ENCODE measurements around the gene KCNA10. TPM values are rescaled to one million over a fixed set of nuclear protein-coding genes. Genes with fewer than 3 reads are reported as not detected.

KCNA10 gene
- polyA plus RNA-seq, 1 donor (not counting 4 experiments of a cell fraction or from before 2014, with no cell fraction given) = not detected

- DNase-seq (ENCODE audit: low read depth, low spot score) (no peak), FAIRE-seq (no peak)
- H3K9me1 ChIP-seq (ENCODE audit: control insufficient read depth, extremely low read depth, insufficient read depth, low read length) = no peaks in the 10 kb centered on the region
- no peak overlapping the region for H3K4me3 ChIP-seq (ENCODE audit: control insufficient read depth in 2 of 3, extremely low read depth in 1 of 3, insufficient read depth in 2 of 3, low read depth in 1 of 3, low read length in 3 of 3)
- H4K20me1 ChIP-seq (ENCODE audit: control insufficient read depth, extremely low read depth, insufficient read depth, low read length) = no peaks in the 10 kb centered on the region
- H3K9me3 ChIP-seq (ENCODE audit: control insufficient read depth, low read depth, low read length) = no peaks in the 10 kb centered on the region
- H3K79me2 ChIP-seq (ENCODE audit: control insufficient read depth, insufficient read depth, low read length) = no peaks in the 10 kb centered on the region
- H3K4me2 ChIP-seq (ENCODE audit: control insufficient read depth, extremely low read depth, insufficient read depth, low read depth, low read length) = peak overlapping the region; percentile 47
- H3K4me1 ChIP-seq (ENCODE audit: control insufficient read depth, extremely low read depth, insufficient read depth, low read length) = peaks cover 38% of the 10 kb centered on the region
- no peaks in the 10 kb centered on the region for H3K27me3 ChIP-seq (ENCODE audit: control insufficient read depth, extremely low read depth, insufficient read depth, low read length)
- H2AFZ ChIP-seq (ENCODE audit: control insufficient read depth, low read length) = no peak overlapping the region
- dilution Hi-C loops (cut with MboI; ENCODE audit: extremely low pct_ligation_motif_present, low sequenced_read_pairs) = no loop called here
- H3K36me3 ChIP-seq (ENCODE audit: control insufficient read depth in 2 of 2, extremely low read depth in 1 of 2, insufficient read depth in 2 of 2, low read length in 2 of 2) = no peaks in the 10 kb centered on the region
- H3K9ac ChIP-seq (ENCODE audit: control insufficient read depth, extremely low read depth, insufficient read depth, low read length) = no peak overlapping the region
- no peak overlapping the region for H3K27ac ChIP-seq (ENCODE audit: control insufficient read depth, insufficient read depth, low read length)
- TF ChIP-seq EZH2 (IDR thresholded peaks at IDR 0.05; ENCODE audit: low read length) = no peak
- TF ChIP-seq, protein P1, sequence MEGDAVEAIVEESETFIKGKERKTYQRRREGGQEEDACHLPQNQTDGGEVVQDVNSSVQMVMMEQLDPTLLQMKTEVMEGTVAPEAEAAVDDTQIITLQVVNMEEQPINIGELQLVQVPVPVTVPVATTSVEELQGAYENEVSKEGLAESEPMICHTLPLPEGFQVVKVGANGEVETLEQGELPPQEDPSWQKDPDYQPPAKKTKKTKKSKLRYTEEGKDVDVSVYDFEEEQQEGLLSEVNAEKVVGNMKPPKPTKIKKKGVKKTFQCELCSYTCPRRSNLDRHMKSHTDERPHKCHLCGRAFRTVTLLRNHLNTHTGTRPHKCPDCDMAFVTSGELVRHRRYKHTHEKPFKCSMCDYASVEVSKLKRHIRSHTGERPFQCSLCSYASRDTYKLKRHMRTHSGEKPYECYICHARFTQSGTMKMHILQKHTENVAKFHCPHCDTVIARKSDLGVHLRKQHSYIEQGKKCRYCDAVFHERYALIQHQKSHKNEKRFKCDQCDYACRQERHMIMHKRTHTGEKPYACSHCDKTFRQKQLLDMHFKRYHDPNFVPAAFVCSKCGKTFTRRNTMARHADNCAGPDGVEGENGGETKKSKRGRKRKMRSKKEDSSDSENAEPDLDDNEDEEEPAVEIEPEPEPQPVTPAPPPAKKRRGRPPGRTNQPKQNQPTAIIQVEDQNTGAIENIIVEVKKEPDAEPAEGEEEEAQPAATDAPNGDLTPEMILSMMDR (optimal IDR thresholded peaks at IDR 0.05 in 1 of 3, IDR thresholded peaks at IDR 0.05 in 1 of 3, conservative IDR thresholded peaks at IDR 0.05 in 1 of 3; ENCODE audit: extremely low read depth in 1 of 3, insufficient read depth in 2 of 3, low read length in 3 of 3) = no peak
These were observed 42.8 kb downstream of the KCNA10 start for GRCh38 chr1:110476028-110476765.

DNA sequence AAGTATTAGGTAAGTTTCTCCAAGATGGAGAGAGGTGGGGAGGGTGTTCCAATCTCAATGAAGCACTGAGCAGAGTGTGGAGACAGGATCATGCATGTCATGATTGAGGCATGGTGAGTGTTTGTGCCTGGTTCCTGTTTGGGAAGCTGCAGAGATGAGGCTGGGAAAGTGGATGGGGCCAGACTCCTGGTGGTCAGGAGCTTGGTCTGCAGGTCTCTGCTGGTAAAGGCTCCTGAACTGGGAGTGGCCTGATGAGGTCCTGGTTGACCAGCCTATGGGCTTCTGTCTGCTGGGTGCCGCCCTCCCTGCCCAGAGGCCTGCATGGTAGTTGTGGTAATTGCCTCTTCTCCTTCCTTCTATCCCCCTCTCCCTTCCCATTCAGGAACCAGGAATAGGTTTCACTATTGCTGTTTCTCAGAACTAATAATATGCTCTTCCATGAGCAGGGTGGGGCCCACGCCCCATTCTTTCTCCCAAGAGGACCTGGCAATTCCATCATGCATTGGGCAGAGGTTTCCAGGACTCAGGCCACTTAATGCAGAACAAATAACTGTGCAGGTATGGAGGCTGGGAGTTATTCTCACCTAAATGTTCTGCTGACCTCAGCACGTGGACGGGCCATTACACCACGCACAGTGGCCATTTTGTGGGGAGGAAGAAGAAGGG, 43.5 kb downstream of the KCNA10 start:
- Histone ChIP-seq H3K4me3 (ENCODE audit: control insufficient read depth in 2 of 3, extremely low read depth in 1 of 3, insufficient read depth in 2 of 3, low read depth in 1 of 3, low read length in 3 of 3) (no peak overlapping the region), H3K36me3 (ENCODE audit: control insufficient read depth in 2 of 2, extremely low read depth in 1 of 2, insufficient read depth in 2 of 2, low read length in 2 of 2) (no peaks in the 10 kb centered on the region), H3K4me2 (ENCODE audit: control insufficient read depth, extremely low read depth, insufficient read depth, low read depth, low read length) (no peak overlapping the region), H3K4me1 (ENCODE audit: control insufficient read depth, extremely low read depth, insufficient read depth, low read length) (peaks cover 38% of the 10 kb centered on the region), H3K27me3 (ENCODE audit: control insufficient read depth, extremely low read depth, insufficient read depth, low read length) (no peaks in the 10 kb centered on the region), H4K20me1 (ENCODE audit: control insufficient read depth, extremely low read depth, insufficient read depth, low read length) (no peaks in the 10 kb centered on the region), H3K9me3 (ENCODE audit: control insufficient read depth, low read depth, low read length) (no peaks in the 10 kb centered on the region), H3K27ac (ENCODE audit: control insufficient read depth, insufficient read depth, low read length) (no peak overlapping the region), H3K9me1 (ENCODE audit: control insufficient read depth, extremely low read depth, insufficient read depth, low read length) (no peaks in the 10 kb centered on the region), H3K9ac (ENCODE audit: control insufficient read depth, extremely low read depth, insufficient read depth, low read length) (no peak overlapping the region), H3K79me2 (ENCODE audit: control insufficient read depth, insufficient read depth, low read length) (no peaks in the 10 kb centered on the region), H2AFZ (ENCODE audit: control insufficient read depth, low read length) (no peak overlapping the region)
- no peak for FAIRE-seq
- DNase-seq (ENCODE audit: low read depth, low spot score) = no peak
- TF ChIP-seq EZH2 (IDR thresholded peaks at IDR 0.05; ENCODE audit: low read length) = no peak
- TF ChIP-seq, protein P1 (optimal IDR thresholded peaks at IDR 0.05 in 1 of 3, IDR thresholded peaks at IDR 0.05 in 1 of 3, conservative IDR thresholded peaks at IDR 0.05 in 1 of 3; ENCODE audit: extremely low read depth in 1 of 3, insufficient read depth in 2 of 3, low read length in 3 of 3) = no peak
- dilution Hi-C loops (cut with MboI; ENCODE audit: extremely low pct_ligation_motif_present, low sequenced_read_pairs) = no loop called here

Data from keratinocyte (primary cell).